Fibroblast of lung (primary cell): ENCODE results near the gene GPC6. TPM values are rescaled to one million over a fixed set of nuclear protein-coding genes. Genes with fewer than 3 reads are reported as not detected.

Experiments
- DNase-seq, 2 donors: peaks; one replicate each; pipeline versions ENCODE4 v3.0.0 to v3.0.0-alpha.2; 2010; ENCODE audit warnings: low read depth in 2 of 2
- H2AFZ ChIP-seq: 2 replicates; pipeline ENCODE4 v1.5.1; 2012; ENCODE audit warnings: low read length, control low read depth, inconsistent platforms
- H3K27ac ChIP-seq: 2 replicates; pipeline ENCODE4 v1.5.1; 2011; ENCODE audit warnings: low read length, control low read depth; ENCODE audit not compliant: insufficient read depth
- H3K27me3 ChIP-seq: 2 replicates; pipeline ENCODE4 v1.5.1; 2011; ENCODE audit warnings: mild to moderate bottlenecking, low read length; ENCODE audit not compliant: control insufficient read depth, insufficient read depth
- H3K36me3 ChIP-seq: 2 replicates; pipeline ENCODE4 v1.5.1; 2011; ENCODE audit warnings: low read length; ENCODE audit not compliant: control insufficient read depth, insufficient read depth
- H3K4me1 ChIP-seq: 2 replicates; pipeline ENCODE4 v1.5.1; 2011; ENCODE audit warnings: low read length; ENCODE audit not compliant: control insufficient read depth, insufficient read depth; ENCODE audit errors: extremely low read depth
- H3K4me2 ChIP-seq: 2 replicates; pipeline ENCODE4 v1.5.1; 2011; ENCODE audit warnings: low read length, control low read depth; ENCODE audit not compliant: insufficient read depth; ENCODE audit errors: extremely low read depth
- H3K4me3 ChIP-seq, 4 experiments: fragments of 200-600 bp in 1 of 4; sonication (generic) in 1 of 4; replicated peaks in 1 of 4; 2 replicates each; pipeline ENCODE4 v1.5.1; 2011 to 2016; ENCODE audit warnings: low read length in 4 of 4, low read depth in 3 of 4, mild to moderate bottlenecking in 3 of 4, control low read depth in 2 of 4, inconsistent platforms in 1 of 4, mixed read lengths in 1 of 4; ENCODE audit not compliant: insufficient read depth in 1 of 4; ENCODE audit errors: control extremely low read depth in 1 of 4
- H3K79me2 ChIP-seq: 2 replicates; pipeline ENCODE4 v1.5.1; 2012; ENCODE audit warnings: mild to moderate bottlenecking, low read length, inconsistent platforms; ENCODE audit not compliant: control insufficient read depth, insufficient read depth
- H3K9ac ChIP-seq: 2 replicates; pipeline ENCODE4 v1.5.1; 2011; ENCODE audit warnings: mild to moderate bottlenecking, low read length, control low read depth; ENCODE audit not compliant: insufficient read depth
- H3K9me3 ChIP-seq: 2 replicates; pipeline ENCODE4 v1.5.1; 2012; ENCODE audit warnings: low read depth, low read length; ENCODE audit not compliant: control insufficient read depth, insufficient read depth
- H4K20me1 ChIP-seq: 2 replicates; pipeline ENCODE4 v1.5.1; 2011; ENCODE audit warnings: low read length; ENCODE audit not compliant: control insufficient read depth, insufficient read depth; ENCODE audit errors: extremely low read depth
- CTCF ChIP-seq, 2 donors: IDR thresholded peaks in 1 of 2; conservative IDR thresholded peaks in 1 of 2; 1 replicate in 1 of 2; 2 replicates in 1 of 2; pipeline ENCODE4 v1.5.1; 2011 to 2012; ENCODE audit warnings: low read length in 2 of 2, control low read depth in 1 of 2, inconsistent platforms in 1 of 2, low read depth in 1 of 2, mild to moderate bottlenecking in 1 of 2
- EZH2 ChIP-seq: IDR thresholded peaks from 2 replicates; pipeline ENCODE4 v1.5.1; 2012; ENCODE audit warnings: low read length, control low read depth, mild to moderate bottlenecking; ENCODE audit errors: missing control alignments
- polyA plus RNA-seq, 2 donors: library from polyadenylated mRNA; depleted of rRNA in 1 of 2; stranded (reverse) in 1 of 2; unstranded in 1 of 2; fragments of >200 nt; gene quantifications; 2 replicates each; pipeline ENCODE4 v1.2.1, GENCODE V29; 2011 to 2012; ENCODE audit warnings: missing spikeins in 1 of 2
- total RNA-seq: library from RNA; depleted of rRNA; stranded (reverse); fragments of >200 nt; gene quantifications from 2 replicates; pipeline ENCODE4 v1.2.1, GENCODE V29; 2014

Gene GPC6
- total and polyA plus RNA-seq, 2 donors (not counting 1 experiment from before 2014, with no cell fraction given), result 11.2 to 33.7 TPM

- H3K27ac ChIP-seq, result no peak overlapping the region
- peaks cover 13% of the 10 kb centered on the region for H3K79me2 ChIP-seq
- H3K4me1 ChIP-seq, result no peaks in the 10 kb centered on the region
- no peak for DNase-seq
- H3K9me3 ChIP-seq, result no peaks in the 10 kb centered on the region
- peak overlapping the region; percentile 82 for H3K4me2 ChIP-seq
- TF ChIP-seq EZH2 (no peak), CTCF (conservative IDR thresholded peaks at IDR 0.05 in 1 of 2, IDR thresholded peaks at IDR 0.05 in 1 of 2; ENCODE audit: low read depth in 1 of 2, low read length in 2 of 2) (no peak)
- H2AFZ ChIP-seq, result no peak overlapping the region
- H3K36me3 ChIP-seq, result no peaks in the 10 kb centered on the region
- H4K20me1 ChIP-seq, result no peaks in the 10 kb centered on the region
- no peaks in the 10 kb centered on the region for H3K27me3 ChIP-seq
- no peak overlapping the region for H3K9ac ChIP-seq
- peak overlapping the region in 2 of 4 experiments; percentile 79 to 80 for H3K4me3 ChIP-seq
Measured at GRCh38 chr13:93225610-93226009, 997 bp upstream of the GPC6 start.

GRCh38 chr13:93226065-93226622, 463 bp upstream of the GPC6 start:
- H3K27ac ChIP-seq, result no peak overlapping the region

GRCh38 chr13:93227280-93227877, 772 bp downstream of the GPC6 start:
- Histone ChIP-seq H2AFZ (peak overlapping the region; percentile 0), H3K27ac (peak overlapping the region; percentile 82), H3K9me3 (no peaks in the 10 kb centered on the region), H3K4me1 (no peaks in the 10 kb centered on the region), H3K36me3 (no peaks in the 10 kb centered on the region), H3K9ac (peak overlapping the region; percentile 51), H3K27me3 (no peaks in the 10 kb centered on the region), H3K4me2 (peak overlapping the region; percentile 79), H3K4me3 (peak overlapping the region; percentile 58 to 80 (median 78)), H3K79me2 (peaks cover 13% of the 10 kb centered on the region), H4K20me1 (no peaks in the 10 kb centered on the region)
- peak; percentile 64 to 67 for DNase-seq
- TF ChIP-seq CTCF (conservative IDR thresholded peaks at IDR 0.05 in 1 of 2, IDR thresholded peaks at IDR 0.05 in 1 of 2; ENCODE audit: low read depth in 1 of 2, low read length in 2 of 2), result peak in 1 of 2 donors; percentile 16
- no peak for TF ChIP-seq EZH2

More at GRCh38 chr13:93226065-93226622, 463 bp upstream of the GPC6 start:
- Histone ChIP-seq H3K36me3 (no peaks in the 10 kb centered on the region), H3K4me1 (no peaks in the 10 kb centered on the region), H3K27me3 (no peaks in the 10 kb centered on the region), H3K9me3 (no peaks in the 10 kb centered on the region), H3K4me3 (peak overlapping the region; percentile 58 to 80 (median 78)), H3K4me2 (peak overlapping the region; percentile 82), H3K9ac (no peak overlapping the region), H4K20me1 (no peaks in the 10 kb centered on the region), H2AFZ (no peak overlapping the region), H3K79me2 (peaks cover 13% of the 10 kb centered on the region)
- no peak for TF ChIP-seq EZH2
- no peak for TF ChIP-seq CTCF (conservative IDR thresholded peaks at IDR 0.05 in 1 of 2, IDR thresholded peaks at IDR 0.05 in 1 of 2; ENCODE audit: low read depth in 1 of 2, low read length in 2 of 2)
- no peak for DNase-seq
